CD4-positive, CD25-positive, alpha-beta regulatory T cell (primary cell): Measurements from ENCODE around the gene UBASH3B. TPM values are rescaled to one million over a fixed set of nuclear protein-coding genes. Genes with fewer than 3 reads are reported as not detected.

Experiments
- ATAC-seq, 2 donors: fragments of 150-1000 bp; cut with Tn5 transposase; one replicate each; pipeline ENCODE4 v1.10.0; 2021; ENCODE audit warnings: low read depth in 2 of 2, moderate number of reproducible peaks in 2 of 2, moderate library complexity in 1 of 2
- DNase-seq, 3 donors: peaks; one replicate each; pipeline versions ENCODE4 v3.0.0 to v3.0.0-alpha.2; 2012 to 2022; ENCODE audit warnings: mixed read lengths in 1 of 3
- H3K27ac ChIP-seq: one replicate; pipeline ENCODE4 v1.7.0; 2013; ENCODE audit warnings: mild to moderate bottlenecking, low read length; ENCODE audit not compliant: insufficient read depth, poor library complexity, severe bottlenecking
- H3K27me3 ChIP-seq: one replicate; pipeline ENCODE4 v1.7.0; 2013; ENCODE audit warnings: low read length; ENCODE audit not compliant: control insufficient read depth, insufficient read depth
- H3K36me3 ChIP-seq: one replicate; pipeline ENCODE4 v1.7.0; 2013; ENCODE audit warnings: mild to moderate bottlenecking, low read length, moderate library complexity; ENCODE audit not compliant: control insufficient read depth, insufficient read depth
- H3K4me1 ChIP-seq: 2 replicates; pipeline ENCODE4 v1.7.0; 2013; ENCODE audit warnings: mild to moderate bottlenecking, low read length; ENCODE audit not compliant: insufficient read depth, control insufficient read depth, poor library complexity, severe bottlenecking
- H3K4me3 ChIP-seq: one replicate; pipeline ENCODE4 v1.7.0; 2013; ENCODE audit warnings: low read depth, mild to moderate bottlenecking, low read length, moderate library complexity
- H3K9me3 ChIP-seq, 2 experiments: 1 replicate in 1 of 2; 2 replicates in 1 of 2; pipeline ENCODE4 v1.7.0; 2013; ENCODE audit warnings: low read length in 2 of 2, mild to moderate bottlenecking in 1 of 2, moderate library complexity in 1 of 2; ENCODE audit not compliant: control insufficient read depth in 2 of 2
- H3K27ac Mint-ChIP-seq, 3 donors: one replicate each; pipeline ENCODE4 v1.8.0; 2020 to 2022; ENCODE audit warnings: mild to moderate bottlenecking in 3 of 3, mixed read lengths in 3 of 3, moderate library complexity in 2 of 3
- H3K27me3 Mint-ChIP-seq: one replicate; pipeline ENCODE4 v1.8.0; 2022; ENCODE audit warnings: mild to moderate bottlenecking, mixed read lengths
- H3K36me3 Mint-ChIP-seq: one replicate; pipeline ENCODE4 v1.8.0; 2020; ENCODE audit warnings: mixed read lengths
- H3K4me1 Mint-ChIP-seq, 4 donors: one replicate each; pipeline ENCODE4 v1.8.0; 2020 to 2022; ENCODE audit warnings: mixed read lengths in 4 of 4, mild to moderate bottlenecking in 1 of 4
- H3K4me3 Mint-ChIP-seq, 4 donors: one replicate each; pipeline ENCODE4 v1.8.0; 2020 to 2022; ENCODE audit warnings: mild to moderate bottlenecking in 4 of 4, mixed read lengths in 4 of 4, moderate library complexity in 3 of 4
- H3K9me3 Mint-ChIP-seq, 7 donors: one replicate each; pipeline ENCODE4 v1.8.0; 2020 to 2022; ENCODE audit warnings: mixed read lengths in 7 of 7, mild to moderate bottlenecking in 3 of 7, moderate library complexity in 2 of 7
- polyA plus RNA-seq, 4 donors: library from polyadenylated mRNA; unstranded; fragments of 300-500 nt; fragmentation: Illumina TruSeq; gene quantifications; one replicate each; pipeline ENCODE4 v1.2.3, GENCODE V29; 2021
- total RNA-seq: library from RNA; stranded (reverse); gene quantifications from one replicate; pipeline ENCODE4 v1.2.3, GENCODE V29; 2022

The UBASH3B gene
- total and polyA plus RNA-seq, 5 donors from 2014 or later: 14.2 to 57.6 (median 19.1) TPM

DNA sequence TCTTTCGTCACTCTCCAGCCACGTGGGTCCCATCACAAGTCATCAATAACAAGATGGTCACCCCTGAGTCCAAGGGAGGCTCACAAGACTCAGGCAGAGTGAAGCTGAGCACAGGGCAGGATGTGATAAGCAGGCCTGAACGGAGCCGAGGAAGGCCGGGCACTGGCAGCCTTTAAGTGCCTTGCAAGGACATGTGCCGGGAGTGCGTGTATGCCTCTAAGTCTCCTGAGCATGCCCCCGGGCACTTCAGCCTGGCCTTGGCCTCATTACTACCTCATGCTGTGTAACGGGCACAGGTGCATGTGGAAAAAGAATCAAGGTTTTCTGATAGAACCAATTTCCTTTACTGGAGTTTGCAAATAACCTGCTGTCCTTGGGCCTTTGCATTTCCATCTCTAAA, 55.8 kb downstream of the UBASH3B start:
- H3K36me3 Mint-ChIP-seq: peaks cover 20% of the 10 kb centered on the region
- DNase-seq (no peak), ATAC-seq (no peak)
- peaks cover 18 to 74% (median 48%) of the 10 kb centered on the region in 4 donors for H3K4me1 Mint-ChIP-seq
- H3K27me3 Mint-ChIP-seq: no peaks in the 10 kb centered on the region
- no peaks in the 10 kb centered on the region for H3K4me1 ChIP-seq
- H3K27ac Mint-ChIP-seq: peak overlapping the region in 1 of 3 donors; percentile 83
- no peak overlapping the region for H3K27ac ChIP-seq
- H3K36me3 ChIP-seq: peaks cover 5% of the 10 kb centered on the region
- no peak overlapping the region for H3K4me3 ChIP-seq
- H3K9me3 Mint-ChIP-seq: no peaks in the 10 kb centered on the region
- no peaks in the 10 kb centered on the region for H3K27me3 ChIP-seq
- H3K4me3 Mint-ChIP-seq: no peak overlapping the region
- no peaks in the 10 kb centered on the region for H3K9me3 ChIP-seq

DNA sequence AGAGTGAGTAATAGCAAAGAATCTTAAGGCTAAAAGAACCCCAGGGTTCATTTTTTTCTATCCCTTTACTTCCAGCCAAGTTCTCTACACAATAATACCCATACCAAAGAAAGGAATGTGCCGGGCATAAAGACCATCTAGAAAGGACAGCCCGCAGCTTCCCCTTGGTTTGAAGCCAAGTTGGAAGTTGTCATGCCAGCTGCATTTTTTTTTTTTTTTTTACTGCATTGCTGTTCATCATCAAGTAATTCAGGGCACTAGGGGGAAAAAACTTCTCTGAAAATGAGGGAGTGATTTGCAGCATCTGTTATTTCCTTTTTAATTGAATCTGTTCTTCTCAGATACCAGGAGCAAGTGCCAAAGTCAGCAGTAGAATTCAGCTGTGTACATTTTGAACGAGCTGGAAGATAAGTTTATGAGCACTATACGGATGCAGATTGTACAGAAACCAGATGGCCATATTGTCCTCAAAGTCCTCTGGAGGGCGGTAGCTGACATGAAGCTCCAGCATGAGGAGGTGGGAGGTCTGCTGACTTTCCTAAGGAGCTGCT, 56.4 kb downstream of the UBASH3B start:
- H3K27me3 ChIP-seq: no peaks in the 10 kb centered on the region
- DNase-seq (no peak), ATAC-seq (no peak)
- Mint-ChIP-seq H3K4me3 (no peak overlapping the region), H3K9me3 (no peaks in the 10 kb centered on the region), H3K27me3 (no peaks in the 10 kb centered on the region), H3K36me3 (peaks cover 17% of the 10 kb centered on the region), H3K27ac (peak overlapping the region in 1 of 3 donors; percentile 46), H3K4me1 (peaks cover 15 to 74% (median 49%) of the 10 kb centered on the region in 4 donors)
- H3K4me3 ChIP-seq: no peak overlapping the region
- no peaks in the 10 kb centered on the region for H3K9me3 ChIP-seq
- H3K27ac ChIP-seq: no peak overlapping the region
- peaks cover 5% of the 10 kb centered on the region for H3K36me3 ChIP-seq
- H3K4me1 ChIP-seq: peaks cover 3% of the 10 kb centered on the region

DNA sequence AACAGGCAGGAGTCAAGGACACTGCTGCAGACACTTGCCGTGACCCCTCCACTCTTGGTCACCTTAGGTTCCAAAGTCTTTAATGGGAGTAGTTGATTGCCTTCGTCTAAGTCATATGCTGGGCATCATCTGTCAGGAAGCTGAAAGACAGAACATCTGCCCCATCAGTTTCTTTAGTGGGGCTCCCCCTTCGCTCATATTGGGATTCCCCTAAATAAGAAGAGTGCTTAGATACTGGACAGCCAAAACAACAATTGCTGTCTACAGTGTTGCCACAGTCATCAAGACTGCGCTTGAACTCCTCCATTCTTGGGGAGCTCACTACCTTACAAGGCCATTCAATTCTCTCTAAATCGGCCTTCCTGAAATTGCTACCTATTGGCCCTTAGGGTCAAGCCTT, 58.5 kb downstream of the UBASH3B start:
- peak overlapping the region; percentile 36 to 66 (median 49) for H3K27ac Mint-ChIP-seq
- no peaks in the 10 kb centered on the region for H3K9me3 ChIP-seq
- H3K36me3 Mint-ChIP-seq: peaks cover 13% of the 10 kb centered on the region
- DNase-seq (no peak), ATAC-seq (no peak)
- no peak overlapping the region for H3K27ac ChIP-seq
- peaks cover 5% of the 10 kb centered on the region for H3K36me3 ChIP-seq
- H3K4me1 ChIP-seq: peaks cover 20% of the 10 kb centered on the region
- H3K4me3 ChIP-seq: no peak overlapping the region
- peaks cover 16 to 82% (median 49%) of the 10 kb centered on the region in 4 donors for H3K4me1 Mint-ChIP-seq
- H3K27me3 Mint-ChIP-seq: no peaks in the 10 kb centered on the region
- no peaks in the 10 kb centered on the region for H3K27me3 ChIP-seq
- H3K4me3 Mint-ChIP-seq: no peak overlapping the region
- no peaks in the 10 kb centered on the region for H3K9me3 Mint-ChIP-seq

DNA sequence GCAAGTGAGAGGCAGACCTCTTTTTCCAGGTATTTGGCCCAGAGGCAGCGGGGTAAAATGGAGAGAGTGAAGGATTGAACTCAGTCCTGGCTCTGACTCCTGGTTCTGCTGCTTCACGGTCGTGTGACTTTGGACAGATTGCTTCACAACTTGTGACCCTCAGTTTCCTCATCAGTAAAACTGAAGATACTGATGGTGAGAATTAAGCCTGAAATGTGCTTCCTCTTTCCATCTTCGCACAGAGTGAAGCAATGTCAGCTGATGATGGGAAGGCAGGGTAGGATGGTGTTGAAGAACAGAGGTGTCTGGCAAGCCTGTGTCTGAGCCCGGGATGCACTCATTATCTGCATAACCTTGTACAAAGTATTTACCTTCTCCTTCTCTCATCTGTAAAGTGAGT, 59.0 kb downstream of the UBASH3B start:
- Mint-ChIP-seq H3K27me3 (no peaks in the 10 kb centered on the region), H3K27ac (peak overlapping the region; percentile 49 to 66 (median 51)), H3K4me3 (no peak overlapping the region), H3K4me1 (peaks cover 16 to 82% (median 46%) of the 10 kb centered on the region in 4 donors), H3K9me3 (no peaks in the 10 kb centered on the region), H3K36me3 (peaks cover 10% of the 10 kb centered on the region)
- H3K4me3 ChIP-seq: no peak overlapping the region
- H3K27me3 ChIP-seq: no peaks in the 10 kb centered on the region
- no peaks in the 10 kb centered on the region for H3K9me3 ChIP-seq
- H3K27ac ChIP-seq: no peak overlapping the region
- ATAC-seq (no peak), DNase-seq (no peak)
- peaks cover 5% of the 10 kb centered on the region for H3K36me3 ChIP-seq
- peaks cover 20% of the 10 kb centered on the region for H3K4me1 ChIP-seq

DNA sequence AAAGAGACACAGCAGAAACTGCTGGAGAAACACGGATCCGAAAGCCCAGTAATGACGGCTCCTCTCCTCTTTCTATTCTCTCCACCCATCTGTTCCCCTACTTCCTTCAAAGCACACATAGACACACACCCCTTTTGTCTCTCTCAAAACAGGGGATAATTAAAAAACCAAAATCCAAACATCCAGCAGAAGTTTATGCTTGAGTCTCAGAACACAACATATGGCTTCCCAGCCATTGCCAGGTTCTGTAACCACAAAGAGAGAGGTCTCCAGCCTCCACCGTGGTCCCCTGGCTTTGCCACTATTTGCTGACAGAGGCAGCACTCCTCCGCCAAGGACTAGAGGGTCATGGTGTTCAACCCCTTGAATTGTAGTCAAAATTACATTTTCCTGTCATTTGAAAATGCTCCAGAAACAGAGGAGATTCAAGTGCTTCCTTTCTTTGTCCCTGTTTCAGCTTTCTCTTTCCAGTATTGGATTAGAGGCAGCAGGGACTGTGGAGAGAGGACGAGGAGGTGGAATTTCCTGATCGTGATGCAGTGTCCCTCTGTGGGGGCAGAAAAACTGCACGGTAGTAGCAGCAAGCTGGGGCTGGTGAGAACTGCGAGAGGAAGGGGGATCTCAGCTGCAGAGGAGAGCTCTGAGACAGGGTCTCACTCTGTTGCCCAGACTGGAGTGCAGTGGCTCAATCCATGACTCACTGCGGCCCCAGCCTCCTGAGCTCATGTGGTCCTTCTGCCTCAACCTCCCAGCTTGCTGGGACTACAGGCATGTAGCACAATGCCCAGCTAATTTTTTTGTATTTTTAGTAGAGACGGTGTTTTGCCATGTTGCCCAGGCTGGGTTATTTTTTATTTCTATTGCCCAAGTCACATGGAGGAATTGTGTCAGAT, 60.3 kb downstream of the UBASH3B start:
- Mint-ChIP-seq H3K4me3 (peak overlapping the region in 1 of 4 donors; percentile 21), H3K27me3 (no peaks in the 10 kb centered on the region), H3K4me1 (peaks cover 9 to 89% (median 51%) of the 10 kb centered on the region in 4 donors), H3K9me3 (no peaks in the 10 kb centered on the region), H3K27ac (peak overlapping the region; percentile 14 to 87 (median 74)), H3K36me3 (peaks cover 23% of the 10 kb centered on the region)
- ATAC-seq (no peak), DNase-seq (no peak)
- H3K4me3 ChIP-seq: no peak overlapping the region
- H3K4me1 ChIP-seq: peaks cover 20% of the 10 kb centered on the region
- H3K27me3 ChIP-seq: no peaks in the 10 kb centered on the region
- no peak overlapping the region for H3K27ac ChIP-seq
- H3K9me3 ChIP-seq: no peaks in the 10 kb centered on the region
- peaks cover 5% of the 10 kb centered on the region for H3K36me3 ChIP-seq

DNA sequence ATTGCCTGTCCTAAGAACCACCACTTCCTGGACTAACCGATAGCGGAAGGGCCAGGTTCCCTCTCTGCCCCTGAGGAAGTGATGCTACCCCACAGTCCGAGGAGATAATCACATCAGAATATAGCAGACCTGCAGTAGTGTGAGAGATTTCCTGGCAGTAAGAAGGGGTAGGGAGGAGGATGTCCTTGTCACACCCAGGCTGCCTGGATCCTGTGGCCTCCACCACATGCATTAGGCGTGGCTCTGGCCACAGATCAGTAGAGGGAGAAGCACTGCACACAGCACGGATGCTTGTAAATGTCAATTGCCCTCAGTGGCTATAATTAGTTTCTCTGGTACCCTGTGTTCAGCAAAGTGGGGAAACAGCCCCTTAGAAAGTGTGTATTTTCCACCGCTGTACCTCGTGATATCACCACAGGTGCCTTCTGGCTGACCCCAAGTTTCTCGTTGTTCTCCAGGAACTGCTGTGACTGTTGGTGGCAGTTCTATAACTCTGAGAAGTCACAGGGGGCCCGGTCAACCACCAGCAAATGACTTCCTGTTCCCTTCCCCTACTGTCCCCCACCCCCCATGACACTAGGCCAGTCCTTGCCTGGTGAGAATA, 61.8 kb downstream of the UBASH3B start:
- H3K4me1 ChIP-seq: peaks cover 28% of the 10 kb centered on the region
- peak overlapping the region in 2 of 4 donors; percentile 50 to 79 for H3K4me3 Mint-ChIP-seq
- H3K36me3 Mint-ChIP-seq: peaks cover 23% of the 10 kb centered on the region
- peaks cover 19 to 91% (median 54%) of the 10 kb centered on the region in 4 donors for H3K4me1 Mint-ChIP-seq
- DNase-seq (peak in 1 of 3 donors; percentile 79), ATAC-seq (peak; percentile 43 to 67)
- peak overlapping the region; percentile 62 to 87 (median 74) for H3K27ac Mint-ChIP-seq
- H3K36me3 ChIP-seq: peaks cover 5% of the 10 kb centered on the region
- no peaks in the 10 kb centered on the region for H3K9me3 Mint-ChIP-seq
- no peaks in the 10 kb centered on the region for H3K27me3 Mint-ChIP-seq
- H3K27me3 ChIP-seq: no peaks in the 10 kb centered on the region
- no peak overlapping the region for H3K4me3 ChIP-seq
- no peaks in the 10 kb centered on the region for H3K9me3 ChIP-seq
- peak overlapping the region; percentile 63 for H3K27ac ChIP-seq

DNA sequence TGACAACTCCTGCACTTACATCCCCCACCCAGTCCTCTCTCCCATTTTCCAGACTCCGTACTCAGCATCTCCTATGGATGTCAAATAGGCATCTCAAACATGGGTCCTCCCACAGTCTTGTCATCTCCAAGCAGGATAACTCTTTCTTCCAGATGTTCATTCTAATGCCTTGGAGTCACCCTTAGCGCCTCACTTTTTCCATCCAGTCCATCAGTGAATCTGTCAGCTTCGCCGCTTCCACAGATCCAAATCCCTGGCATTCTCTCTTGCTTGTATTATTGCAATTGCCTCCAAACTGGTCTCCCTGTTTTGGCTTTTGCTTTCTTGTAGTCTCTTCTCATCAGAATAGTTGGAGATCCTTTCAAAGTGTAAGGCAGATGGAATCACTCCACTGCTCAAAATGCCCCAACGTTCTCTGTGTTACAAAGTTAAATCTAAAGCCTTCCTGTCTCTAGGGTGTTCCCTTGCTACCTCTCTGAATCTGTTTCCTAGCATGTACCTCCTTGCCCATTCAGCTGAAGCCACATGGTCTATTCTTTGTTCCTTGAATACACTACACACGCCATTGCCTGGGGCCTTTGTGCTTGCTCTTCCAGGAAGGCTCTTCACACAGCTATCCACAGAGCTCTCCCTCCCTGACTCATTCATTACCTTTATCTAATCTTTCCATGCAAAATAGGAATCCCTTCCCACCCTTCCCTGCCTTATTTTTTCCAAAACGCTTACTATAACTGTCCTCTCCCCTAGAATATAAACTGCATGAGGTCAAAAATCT, 64.8 kb downstream of the UBASH3B start:
- H3K27me3 ChIP-seq: no peaks in the 10 kb centered on the region
- no peaks in the 10 kb centered on the region for H3K36me3 ChIP-seq
- no peak for DNase-seq
- Mint-ChIP-seq H3K27ac (peak overlapping the region; percentile 59 to 78 (median 66)), H3K36me3 (peaks cover 32% of the 10 kb centered on the region), H3K27me3 (no peaks in the 10 kb centered on the region), H3K4me3 (peak overlapping the region in 1 of 4 donors; percentile 48), H3K9me3 (peaks cover 0 to 1% (median 0%) of the 10 kb centered on the region in 7 donors), H3K4me1 (peaks cover 31 to 95% (median 63%) of the 10 kb centered on the region in 4 donors)
- H3K4me3 ChIP-seq: no peak overlapping the region
- no peak for ATAC-seq
- H3K4me1 ChIP-seq: peaks cover 46% of the 10 kb centered on the region
- H3K27ac ChIP-seq: no peak overlapping the region
- no peaks in the 10 kb centered on the region for H3K9me3 ChIP-seq
